CD4-positive, alpha-beta T cell (primary cell): ENCODE data around the gene PLXNB1. TPM values are rescaled to one million over a fixed set of nuclear protein-coding genes. Genes with fewer than 3 reads are reported as not detected.

Experiments
- ATAC-seq: fragments of 200-7000 bp; cut with Tn5 transposase; one replicate; pipeline ENCODE4 v1.10.0; 2022; ENCODE audit warnings: mild to moderate bottlenecking; ENCODE audit not compliant: poor library complexity
- CTCF ChIA-PET: fragments of 350-600 bp; sonication (Branson Sonifier 250); formaldehyde crosslinking; loops from one replicate; lab custom pipeline; 2021; ENCODE audit warnings: antibody characterized with exemption, inconsistent platforms; lab: Charles Lee
- POLR2A ChIA-PET: fragments of 350-600 bp; sonication (Branson Sonifier 250); formaldehyde crosslinking; loops from one replicate; lab custom pipeline; 2021; ENCODE audit warnings: antibody characterized with exemption, inconsistent platforms; lab: Charles Lee
- DNase-seq, 14 experiments: peaks; one replicate each; pipeline ENCODE4 v3.0.0-alpha.2; 2013 to 2020; ENCODE audit warnings: mixed read lengths in 2 of 14
- H3K27ac ChIP-seq, 2 donors: one replicate each; pipeline versions ENCODE4 v1.5.1 to v1.7.0; 2013; ENCODE audit warnings: low read length in 2 of 2, low read depth in 1 of 2, mild to moderate bottlenecking in 1 of 2
- H3K27me3 ChIP-seq, 2 experiments: 1 replicate in 1 of 2; 2 replicates in 1 of 2; pipeline versions ENCODE4 v1.6.1 to v1.7.0; 2013; ENCODE audit warnings: low read length in 2 of 2, control low read depth in 1 of 2, mild to moderate bottlenecking in 1 of 2, moderate library complexity in 1 of 2; ENCODE audit not compliant: insufficient read depth in 2 of 2, control insufficient read depth in 1 of 2
- H3K36me3 ChIP-seq: one replicate; pipeline ENCODE4 v1.6.1; 2013; ENCODE audit warnings: low read length, control low read depth; ENCODE audit not compliant: insufficient read depth
- H3K4me1 ChIP-seq: one replicate; pipeline ENCODE4 v1.6.1; 2013; ENCODE audit warnings: low read length, control low read depth; ENCODE audit not compliant: insufficient read depth
- H3K4me3 ChIP-seq: one replicate; pipeline ENCODE4 v1.5.1; 2013; ENCODE audit warnings: mild to moderate bottlenecking, low read length, moderate library complexity
- H3K9me3 ChIP-seq, 2 experiments: 1 replicate in 1 of 2; 2 replicates in 1 of 2; pipeline versions ENCODE4 v1.6.1 to v1.7.0; 2013; ENCODE audit warnings: low read length in 2 of 2, mild to moderate bottlenecking in 2 of 2, control low read depth in 1 of 2, moderate library complexity in 1 of 2; ENCODE audit not compliant: control insufficient read depth in 1 of 2, insufficient read depth in 1 of 2
- H3K27ac Mint-ChIP-seq: one replicate; pipeline ENCODE4 v1.8.0; 2020; ENCODE audit warnings: mixed read lengths
- H3K27me3 Mint-ChIP-seq: one replicate; pipeline ENCODE4 v1.8.0; 2021; ENCODE audit warnings: mixed read lengths
- H3K36me3 Mint-ChIP-seq: one replicate; pipeline ENCODE4 v1.8.0; 2021; ENCODE audit warnings: low read depth, mixed read lengths
- H3K4me1 Mint-ChIP-seq: one replicate; pipeline ENCODE4 v1.8.0; 2021; ENCODE audit warnings: low read depth, mixed read lengths
- H3K4me3 Mint-ChIP-seq: one replicate; pipeline ENCODE4 v1.8.0; 2020; ENCODE audit warnings: mild to moderate bottlenecking, mixed read lengths
- H3K9me3 Mint-ChIP-seq: one replicate; pipeline ENCODE4 v1.8.0; 2020; ENCODE audit warnings: mixed read lengths
- CTCF ChIP-seq: fragments of 200-600 bp; IDR thresholded peaks from one replicate; pipeline ENCODE4 v1.8.0; 2022; ENCODE audit warnings: antibody characterized with exemption, mild to moderate bottlenecking
- intact Hi-C, 2 experiments: fragments of 100-400 bp; cut with DNase I in 1 of 2; cut with micrococcal nuclease in 1 of 2; formaldehyde crosslinking; loops; one replicate each; pipeline versions ENCODE4 v1.15.1 to v1.9.0; 2023 to 2025; cut with DNase I, micrococcal nuclease
- total RNA-seq, 174 experiments: library from RNA in 2 of 174; stranded (reverse) in 2 of 174; gene quantifications; one replicate each; pipeline ENCODE4 v1.2.3 and lab custom pipeline; 2021 to 2026

The PLXNB1 gene
- total RNA-seq, 2 experiments from 2014 or later: 1.1 to 2.0 TPM

DNA sequence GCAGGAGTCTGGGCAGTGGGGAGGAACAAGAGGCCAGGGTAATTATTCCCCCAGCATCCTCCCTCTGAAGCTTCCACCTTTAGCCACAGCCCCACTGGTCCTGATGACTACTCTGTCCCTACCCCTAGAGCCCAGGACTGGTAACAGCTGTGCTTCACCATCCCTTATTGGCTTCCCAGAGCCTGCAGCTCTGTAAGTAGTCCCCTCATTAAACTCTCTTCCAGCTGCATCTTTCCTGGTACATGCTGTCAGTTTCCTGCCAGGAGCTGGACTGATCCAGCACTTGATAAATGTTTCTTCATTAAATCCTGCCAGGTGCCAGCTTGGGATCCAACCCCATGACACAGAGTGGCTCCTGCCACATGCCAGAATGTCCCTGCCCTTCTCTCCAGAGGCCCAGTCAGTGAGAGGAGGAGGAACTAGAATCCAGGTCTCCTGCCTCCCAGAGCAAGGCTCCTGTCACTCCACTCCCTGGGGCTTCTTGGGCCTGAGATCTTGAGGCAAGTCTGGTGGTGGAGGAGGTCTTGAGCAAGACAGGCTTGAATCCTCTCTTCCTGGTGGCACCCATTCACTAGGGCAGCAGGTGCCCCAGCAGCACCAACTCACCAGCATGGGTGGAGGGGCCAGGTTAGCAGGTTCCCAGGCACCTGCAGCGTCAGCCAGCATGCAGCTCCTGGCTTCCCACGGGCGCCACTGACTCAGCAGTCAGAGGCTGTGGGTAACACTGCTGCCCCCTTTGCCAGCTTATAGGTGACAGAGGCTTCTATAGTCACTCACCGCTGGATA is 30.3 kb downstream of the PLXNB1 start:
- ChIA-PET POLR2A (interaction anchor here (3.1 kb wide), 1 partner anchor 36 kb away, joined by 37 read pairs; no protein-coding TSS in a partner anchor), CTCF (interaction anchor here (1.2 to 5.1 kb wide), 6 partner anchors 16 to 149 kb away, joined by 4 to 118 read pairs (median 6); no protein-coding TSS in a partner anchor)
- H3K4me3 ChIP-seq: no peak overlapping the region
- H3K27ac Mint-ChIP-seq: no peak overlapping the region
- H3K4me1 Mint-ChIP-seq: no peaks in the 10 kb centered on the region
- no peak for ATAC-seq
- no peaks in the 10 kb centered on the region for H3K4me1 ChIP-seq
- H3K9me3 Mint-ChIP-seq: no peaks in the 10 kb centered on the region
- no peaks in the 10 kb centered on the region for H3K36me3 ChIP-seq
- intact Hi-C loops: loop anchor here in 1 of 2 experiments (2.0 kb wide), 1 partner anchor 209 kb away; the partner anchor contains the start of gene UQCRC1
- H3K9me3 ChIP-seq: no peaks in the 10 kb centered on the region
- H3K27me3 ChIP-seq: no peaks in the 10 kb centered on the region
- TF ChIP-seq CTCF: no peak
- no peak overlapping the region for H3K27ac ChIP-seq
- H3K36me3 Mint-ChIP-seq: no peaks in the 10 kb centered on the region
- peaks cover 7% of the 10 kb centered on the region for H3K27me3 Mint-ChIP-seq
- no peak overlapping the region for H3K4me3 Mint-ChIP-seq
- peak in 1 of 14 experiments; percentile 18 for DNase-seq

DNA sequence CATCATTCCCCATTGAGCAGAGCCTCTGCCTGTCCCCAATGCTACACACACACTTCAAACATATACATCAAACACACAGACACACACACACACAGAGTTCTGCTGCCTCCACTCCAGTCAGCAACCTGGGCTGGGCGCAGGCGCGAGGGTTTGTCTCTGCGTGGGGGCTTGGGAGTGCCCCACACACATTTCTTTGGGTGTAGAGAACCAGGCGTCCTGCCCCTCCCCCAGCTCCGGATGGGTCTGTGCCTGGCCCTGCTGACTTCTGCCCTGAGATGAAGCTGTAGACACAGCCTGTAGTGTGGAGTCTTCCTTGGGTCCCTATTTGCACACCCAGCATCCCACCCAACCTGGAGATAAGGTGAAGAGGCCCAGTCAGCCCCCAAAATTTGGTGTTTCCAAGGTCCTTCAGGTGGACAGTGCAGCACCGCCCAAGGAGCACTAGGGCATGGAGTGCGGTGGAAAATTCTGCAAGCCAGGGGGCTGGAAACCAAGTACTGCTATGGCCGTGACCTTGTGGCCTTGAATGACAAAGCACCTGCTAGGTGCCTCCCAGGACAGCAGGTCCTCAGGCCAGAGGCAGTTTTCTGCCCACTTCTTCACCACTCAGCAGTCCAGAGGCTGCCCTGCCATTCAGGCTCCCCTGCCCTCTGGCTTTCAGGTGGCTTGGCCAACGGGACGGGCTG is 31.0 kb downstream of the PLXNB1 start:
- Mint-ChIP-seq H3K27ac (no peak overlapping the region), H3K4me3 (no peak overlapping the region), H3K9me3 (no peaks in the 10 kb centered on the region), H3K36me3 (no peaks in the 10 kb centered on the region), H3K4me1 (no peaks in the 10 kb centered on the region), H3K27me3 (peaks cover 10% of the 10 kb centered on the region)
- TF ChIP-seq CTCF: no peak
- Histone ChIP-seq H3K4me3 (no peak overlapping the region), H3K27me3 (no peaks in the 10 kb centered on the region), H3K4me1 (no peaks in the 10 kb centered on the region), H3K36me3 (no peaks in the 10 kb centered on the region), H3K27ac (no peak overlapping the region), H3K9me3 (no peaks in the 10 kb centered on the region)
- CTCF ChIA-PET: interaction anchor here (5.1 kb wide), 1 partner anchor 38 kb away, joined by 118 read pairs; no protein-coding TSS in a partner anchor
- intact Hi-C loops: no loop called here
- POLR2A ChIA-PET: interaction anchor here (3.1 kb wide), 1 partner anchor 37 kb away, joined by 37 read pairs; no protein-coding TSS in a partner anchor
- ATAC-seq (no peak), DNase-seq (peak in 1 of 14 experiments; percentile 8)

DNA sequence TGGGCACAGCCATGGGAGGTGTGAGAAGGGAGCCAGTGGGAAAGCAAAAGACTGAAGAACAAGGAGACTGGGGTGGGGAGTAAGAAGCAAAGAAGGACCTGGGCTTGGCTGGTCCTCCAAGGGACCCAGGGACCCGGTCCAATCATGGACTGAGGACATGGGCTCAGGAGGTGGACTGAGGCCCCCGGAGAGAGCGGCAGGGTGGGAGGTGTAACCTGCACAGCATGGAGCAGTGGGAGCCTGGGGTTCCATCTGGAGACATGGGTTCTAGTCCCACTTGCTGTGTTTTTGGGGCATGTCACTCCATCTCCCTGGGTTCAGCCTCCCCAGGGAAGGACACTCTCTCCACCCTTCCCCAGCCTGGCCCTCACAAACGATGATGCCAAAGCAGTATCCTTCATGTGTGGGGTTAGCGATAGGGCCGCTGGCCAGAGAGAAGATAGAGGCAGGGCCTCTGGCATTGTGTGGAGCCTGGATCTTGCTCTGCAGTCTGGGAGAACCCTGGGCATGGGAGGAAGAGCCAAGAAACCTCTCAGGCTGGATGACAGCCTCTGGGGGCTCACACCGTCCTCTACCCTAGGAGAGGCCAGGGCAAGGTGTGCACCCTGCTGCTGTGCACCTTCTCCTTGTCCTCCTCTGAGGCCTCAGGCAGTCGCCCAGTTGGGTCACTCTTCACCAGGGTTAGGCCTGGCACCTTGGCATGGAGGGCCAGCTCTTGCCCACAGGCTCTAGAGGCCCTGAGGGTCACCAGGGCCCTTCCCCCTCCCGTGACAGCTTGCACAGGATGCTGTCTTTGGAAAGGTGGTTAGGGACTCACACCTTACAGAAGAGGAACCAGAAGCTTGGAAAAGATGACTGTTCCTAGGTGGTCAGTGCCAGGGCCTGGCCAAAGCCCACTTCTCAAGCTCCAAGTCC is 31.9 kb downstream of the PLXNB1 start:
- Histone ChIP-seq H3K4me3 (no peak overlapping the region), H3K27ac (no peak overlapping the region), H3K36me3 (no peaks in the 10 kb centered on the region), H3K4me1 (no peaks in the 10 kb centered on the region), H3K9me3 (no peaks in the 10 kb centered on the region), H3K27me3 (no peaks in the 10 kb centered on the region)
- intact Hi-C loops: no loop called here
- Mint-ChIP-seq H3K36me3 (no peaks in the 10 kb centered on the region), H3K4me1 (no peaks in the 10 kb centered on the region), H3K9me3 (no peaks in the 10 kb centered on the region), H3K27ac (no peak overlapping the region), H3K27me3 (peaks cover 14% of the 10 kb centered on the region), H3K4me3 (no peak overlapping the region)
- ATAC-seq (no peak), DNase-seq (no peak)
- TF ChIP-seq CTCF: no peak
- POLR2A ChIA-PET: no interaction called here
- CTCF ChIA-PET: interaction anchor here (5.1 kb wide), 1 partner anchor 39 kb away, joined by 118 read pairs; no protein-coding TSS in a partner anchor
